Heart left ventricle (tissue), 16 donors: ENCODE results near the gene PUM1. TPM values are rescaled to one million over a fixed set of nuclear protein-coding genes. Genes with fewer than 3 reads are reported as not detected.

Experiments used
- ATAC-seq, 4 donors: fragments of 200-7000 bp; cut with Tn5 transposase; one replicate each; pipeline ENCODE4 v1.9.1; 2020 to 2022; ENCODE audit warnings: moderate library complexity in 4 of 4, mild to moderate bottlenecking in 3 of 4, moderate number of reproducible peaks in 1 of 4
- DNase-seq, 5 donors: peaks; one replicate each; pipeline ENCODE4 v3.0.0-alpha.2; 2020
- H3K27ac ChIP-seq, 12 donors: fragments of 200-600 bp; sonication (generic) in 4 of 12; one replicate each; pipeline versions ENCODE4 v1.5.0 to v1.8.0; 2016 to 2022; ENCODE audit warnings: mild to moderate bottlenecking in 2 of 12
- H3K27me3 ChIP-seq, 9 donors: fragments of 200-600 bp; sonication (generic) in 2 of 9; one replicate each; pipeline versions ENCODE4 v1.5.1 to v1.8.0; 2016 to 2022; ENCODE audit warnings: mild to moderate bottlenecking in 3 of 9
- H3K36me3 ChIP-seq, 9 donors: fragments of 200-600 bp; sonication (generic) in 2 of 9; one replicate each; pipeline versions ENCODE4 v1.5.0 to v1.8.0; 2018 to 2022; ENCODE audit warnings: mild to moderate bottlenecking in 2 of 9
- H3K4me1 ChIP-seq, 12 donors: fragments of 200-600 bp; sonication (generic) in 4 of 12; one replicate each; pipeline versions ENCODE4 v1.5.0 to v1.8.0; 2016 to 2022; ENCODE audit warnings: mild to moderate bottlenecking in 3 of 12
- H3K4me3 ChIP-seq, 12 donors: fragments of 200-600 bp; sonication (generic) in 4 of 12; one replicate each; pipeline versions ENCODE4 v1.5.0 to v1.8.0; 2017 to 2022; ENCODE audit warnings: mild to moderate bottlenecking in 9 of 12, moderate library complexity in 4 of 12
- H3K9me3 ChIP-seq, 12 donors: fragments of 200-600 bp; sonication (generic) in 4 of 12; one replicate each; pipeline versions ENCODE4 v1.5.0 to v1.8.0; 2016 to 2022; ENCODE audit warnings: mild to moderate bottlenecking in 1 of 12
- CTCF ChIP-seq, 12 donors: fragments of 200-600 bp; sonication (generic) in 4 of 12; IDR thresholded peaks; one replicate each; pipeline versions ENCODE4 v1.5.0 to v1.8.0; 2018 to 2022; ENCODE audit warnings: antibody characterized with exemption in 12 of 12, mild to moderate bottlenecking in 5 of 12
- POLR2A ChIP-seq, 2 donors: fragments of 450-650 bp; IDR thresholded peaks; one replicate each; pipeline ENCODE4 v1.6.1; 2017; ENCODE audit warnings: antibody characterized with exemption in 2 of 2, mild to moderate bottlenecking in 2 of 2, moderate library complexity in 2 of 2
- WGBS, 4 donors: extraction: QIAGEN DNeasy Blood & Tissue Kit in 2 of 4; methylation state at CpG; one replicate each; pipeline versions ENCODE4 v1.1.5 to v1.1.7; 2013 to 2018; 5-methylcytosine and 5-hydroxymethylcytosine counted together
- intact Hi-C, 10 donors: fragments of 100-400 bp; cut with DNase I; formaldehyde crosslinking; loops; one replicate each; pipeline versions ENCODE4 v1.11.1 to v1.14.2; 2022
- polyA plus RNA-seq, 2 donors: library from polyadenylated mRNA; stranded (reverse); fragments of 200-250 nt; gene quantifications; one replicate each; pipeline ENCODE4 v1.2.3, GENCODE V29; 2013
- total RNA-seq, 9 donors: library from RNA; depleted of rRNA in 2 of 9; stranded (reverse); fragments of >200 nt in 2 of 9; fragmentation: NEBNext Ultra II Directional in 3 of 9; extraction: Animal tissue kit (Norgen Biotek cat#: 25700) in 3 of 9; gene quantifications; one replicate each; pipeline versions ENCODE4 v1.1.0 to v1.2.4, GENCODE V29; 2016 to 2023
- donor health status: ischemic (EF 13 %, LVEDD 7.1; RV severe dilation, severe dysfunction).
- donor health status: healthy with polysubstance abuse.
- donor health status: DM: no; HTN: yes; CAD: no.
- donor health status: DM: no; HTN: no; CAD: no.
- donor health status: ischemic (EF 25% LVEDD 6.9; RV normal size, moderate dysfunction).
- donor health status: ischemic (EF 25% LVEDD 5.7; RV mildly dilated, moderate dysfunction).
- donor health status: healthy.
- donor health status: DM: yes; HTN: yes; CAD: no.
- donor health status: ischemic (EF 35%, LVEDD 5.7; RV mildly dilated, moderate dysfunction).
- donor health status: nonischemic (EF 11% LVEDD 7.7; RV severe dilation, severe dysfunction).
- donor health status: DM: yes; HTN: yes; CAD: no.
- donor health status: PGD.
- donor health status: ischemic (EF 29% LVEDD 5.4; RV normal size, mild dysfunction).
- donor health status: nonischemic (EF 23%, LVEDD 6.1; RV moderate dilation, normal function).

Gene PUM1
- total and polyA plus RNA-seq, 11 donors = 19.2 to 96.3 (median 70.7) TPM

GRCh38 chr1:31031330-31032143 is 34.0 kb downstream of the PUM1 start:
- Histone ChIP-seq H3K27ac (no peak overlapping the region), H3K4me1 (peaks cover 7 to 82% (median 51%) of the 10 kb centered on the region in 12 donors)
- 81 to 87% (median 86%) methylated on average over 5 of the region's 5 CpGs for WGBS, 4 donors

DNA sequence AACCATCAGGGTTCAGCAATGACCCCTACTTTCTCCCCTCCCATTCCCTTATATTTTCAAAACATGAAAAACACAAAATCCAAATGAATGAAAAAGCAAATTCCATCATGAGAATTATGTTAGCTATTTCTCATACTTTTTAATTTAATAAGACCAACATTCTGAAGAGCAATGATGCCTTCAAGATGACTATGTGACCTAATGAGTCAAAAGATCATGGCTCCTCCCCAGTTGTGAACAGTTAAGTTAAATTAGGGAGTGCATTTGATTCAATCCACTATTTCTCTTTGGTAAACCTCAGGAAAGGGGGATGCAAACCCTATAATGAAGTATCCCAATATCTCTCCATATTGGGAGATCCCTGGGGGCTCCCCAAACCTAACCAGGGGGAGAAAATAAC is 36.5 kb downstream of the PUM1 start:
- Histone ChIP-seq H3K36me3 (peaks cover 0 to 9% (median 0%) of the 10 kb centered on the region in 9 donors), H3K27ac (peak overlapping the region in 1 of 12 donors; percentile 13), H3K27me3 (no peaks in the 10 kb centered on the region), H3K9me3 (no peaks in the 10 kb centered on the region), H3K4me1 (peaks cover 7 to 82% (median 52%) of the 10 kb centered on the region in 12 donors), H3K4me3 (no peak overlapping the region)
- intact Hi-C loops = loop anchor here in 1 of 10 donors (5.0 kb wide), 1 partner anchor 33 kb away; no protein-coding TSS in a partner anchor
- no peak for DNase-seq
- no peak for ATAC-seq
- no peak for TF ChIP-seq POLR2A (IDR thresholded peaks at IDR 0.05)
- TF ChIP-seq CTCF (IDR thresholded peaks at IDR 0.05) = no peak

More at GRCh38 chr1:31031330-31032143, 34.0 kb downstream of the PUM1 start:
- no peaks in the 10 kb centered on the region for H3K9me3 ChIP-seq
- ATAC-seq (no peak), DNase-seq (no peak)
- no peak overlapping the region for H3K4me3 ChIP-seq
- no peak for TF ChIP-seq POLR2A (IDR thresholded peaks at IDR 0.05)
- no peak for TF ChIP-seq CTCF (IDR thresholded peaks at IDR 0.05)
- peaks cover 0 to 11% (median under 1%) of the 10 kb centered on the region in 9 donors for H3K36me3 ChIP-seq
- intact Hi-C loops = no loop called here
- H3K27me3 ChIP-seq = no peaks in the 10 kb centered on the region

DNA sequence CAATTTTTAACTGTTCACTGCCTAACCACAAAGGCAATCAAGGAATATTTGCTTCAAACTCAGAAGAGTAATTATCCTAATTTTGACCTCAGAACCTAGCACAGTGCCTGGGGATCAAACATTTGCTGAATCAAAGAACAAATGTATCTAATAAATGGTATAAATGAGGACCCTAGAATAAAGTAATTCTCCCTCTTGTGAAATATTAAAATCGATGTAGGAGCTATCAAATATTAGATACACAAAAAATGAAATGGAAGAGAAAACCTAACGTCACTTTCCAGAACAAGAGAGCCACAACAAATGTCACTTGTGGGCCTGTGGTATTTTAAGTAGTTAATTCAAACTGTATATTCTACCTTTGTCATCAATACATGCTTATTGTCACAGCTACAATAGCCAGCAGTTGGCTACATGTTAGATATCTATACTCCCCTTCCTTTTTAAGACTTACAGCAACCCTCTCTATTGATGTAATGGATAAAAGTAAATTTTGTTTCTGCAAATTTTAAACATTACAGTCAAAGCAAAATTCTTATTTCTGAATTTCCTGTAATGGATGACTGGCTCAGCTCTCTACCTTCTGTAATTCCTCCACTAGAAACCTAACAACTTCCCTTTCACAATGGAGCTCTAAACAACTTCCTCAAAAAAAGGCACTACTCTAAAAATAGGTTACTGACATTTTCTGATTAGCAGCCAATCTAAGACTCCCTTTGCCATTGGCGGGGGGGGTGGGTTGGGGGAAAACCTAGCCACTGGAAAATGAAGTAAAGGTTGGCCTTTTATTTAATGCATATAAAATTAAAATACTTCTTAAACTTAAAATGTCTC is 37.6 kb downstream of the PUM1 start:
- 58 to 67% (median 59%) methylated on average over 3 of the region's 3 CpGs for WGBS, 4 donors
- H3K27ac ChIP-seq = peak overlapping the region in 6 of 12 donors; percentile 9 to 68 (median 24)
- no peaks in the 10 kb centered on the region for H3K9me3 ChIP-seq
- H3K4me3 ChIP-seq = no peak overlapping the region
- intact Hi-C loops = loop anchor here in 1 of 10 donors (5.0 kb wide), 1 partner anchor 34 kb away; no protein-coding TSS in a partner anchor
- ATAC-seq (peak in 3 of 4 donors; percentile 64 to 81 (median 75)), DNase-seq (no peak)
- no peak for TF ChIP-seq POLR2A (IDR thresholded peaks at IDR 0.05)
- no peak for TF ChIP-seq CTCF (IDR thresholded peaks at IDR 0.05)
- peaks cover 7 to 79% (median 48%) of the 10 kb centered on the region in 12 donors for H3K4me1 ChIP-seq
- H3K27me3 ChIP-seq = no peaks in the 10 kb centered on the region
- peaks cover 0 to 9% (median under 1%) of the 10 kb centered on the region in 9 donors for H3K36me3 ChIP-seq

- intact Hi-C loops = no loop called here
- ATAC-seq (no peak), DNase-seq (no peak)
- no peaks in the 10 kb centered on the region for H3K27me3 ChIP-seq
- H3K4me3 ChIP-seq = no peak overlapping the region
- WGBS, 4 donors = 42 to 64% (median 45%) methylated on average over 2 of the region's 2 CpGs
- H3K36me3 ChIP-seq = peaks cover 0 to 9% (median under 1%) of the 10 kb centered on the region in 9 donors
- H3K27ac ChIP-seq = no peak overlapping the region
- H3K9me3 ChIP-seq = no peaks in the 10 kb centered on the region
- TF ChIP-seq POLR2A (IDR thresholded peaks at IDR 0.05) (no peak), CTCF (IDR thresholded peaks at IDR 0.05) (no peak)
- peaks cover 0 to 80% (median 46%) of the 10 kb centered on the region in 12 donors for H3K4me1 ChIP-seq
Measured at GRCh38 chr1:31022259-31022658, 43.3 kb downstream of the PUM1 start.
